Choroid plexus epithelial cell (primary cell): Measurements from ENCODE around the gene ARHGAP22.

ENCODE experiments used
- DNase-seq: peaks from one replicate; pipeline ENCODE4 v3.0.0-alpha.2; 2010; ENCODE audit warnings: low read depth
- H3K4me3 ChIP-seq: 2 replicates; pipeline ENCODE4 v1.5.1; 2011; ENCODE audit warnings: low read depth, mild to moderate bottlenecking, control low read depth, low read length, moderate library complexity
- TF ChIP-seq, protein P1 (sequence below): conservative IDR thresholded peaks from 2 replicates; pipeline ENCODE4 v1.5.1; 2011; ENCODE audit warnings: low read depth, mild to moderate bottlenecking, control low read depth, inconsistent platforms, low read length, moderate library complexity

ARHGAP22 gene

DNA sequence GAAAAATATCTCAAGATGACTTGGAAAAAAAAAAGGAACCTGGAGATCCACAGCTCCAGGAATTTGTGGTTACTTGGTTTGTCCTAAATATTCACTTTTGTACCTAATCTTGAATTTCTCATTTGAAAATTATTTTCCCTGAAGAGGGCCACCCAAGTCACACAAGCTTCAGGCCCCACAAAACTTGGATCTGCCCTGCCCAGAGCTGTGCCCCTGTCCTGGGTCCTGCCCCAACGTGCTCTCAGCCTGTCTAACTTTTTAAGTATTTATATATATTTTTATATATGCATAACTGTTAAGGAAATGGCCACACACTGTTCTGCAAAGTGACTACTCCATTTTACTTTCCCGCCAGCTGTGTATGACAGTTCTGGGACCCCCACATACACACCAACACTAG lies 123.5 kb downstream of the ARHGAP22 start:
- TF ChIP-seq, protein P1, sequence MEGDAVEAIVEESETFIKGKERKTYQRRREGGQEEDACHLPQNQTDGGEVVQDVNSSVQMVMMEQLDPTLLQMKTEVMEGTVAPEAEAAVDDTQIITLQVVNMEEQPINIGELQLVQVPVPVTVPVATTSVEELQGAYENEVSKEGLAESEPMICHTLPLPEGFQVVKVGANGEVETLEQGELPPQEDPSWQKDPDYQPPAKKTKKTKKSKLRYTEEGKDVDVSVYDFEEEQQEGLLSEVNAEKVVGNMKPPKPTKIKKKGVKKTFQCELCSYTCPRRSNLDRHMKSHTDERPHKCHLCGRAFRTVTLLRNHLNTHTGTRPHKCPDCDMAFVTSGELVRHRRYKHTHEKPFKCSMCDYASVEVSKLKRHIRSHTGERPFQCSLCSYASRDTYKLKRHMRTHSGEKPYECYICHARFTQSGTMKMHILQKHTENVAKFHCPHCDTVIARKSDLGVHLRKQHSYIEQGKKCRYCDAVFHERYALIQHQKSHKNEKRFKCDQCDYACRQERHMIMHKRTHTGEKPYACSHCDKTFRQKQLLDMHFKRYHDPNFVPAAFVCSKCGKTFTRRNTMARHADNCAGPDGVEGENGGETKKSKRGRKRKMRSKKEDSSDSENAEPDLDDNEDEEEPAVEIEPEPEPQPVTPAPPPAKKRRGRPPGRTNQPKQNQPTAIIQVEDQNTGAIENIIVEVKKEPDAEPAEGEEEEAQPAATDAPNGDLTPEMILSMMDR = no peak
- DNase-seq = no peak
- no peak overlapping the region for H3K4me3 ChIP-seq

DNA sequence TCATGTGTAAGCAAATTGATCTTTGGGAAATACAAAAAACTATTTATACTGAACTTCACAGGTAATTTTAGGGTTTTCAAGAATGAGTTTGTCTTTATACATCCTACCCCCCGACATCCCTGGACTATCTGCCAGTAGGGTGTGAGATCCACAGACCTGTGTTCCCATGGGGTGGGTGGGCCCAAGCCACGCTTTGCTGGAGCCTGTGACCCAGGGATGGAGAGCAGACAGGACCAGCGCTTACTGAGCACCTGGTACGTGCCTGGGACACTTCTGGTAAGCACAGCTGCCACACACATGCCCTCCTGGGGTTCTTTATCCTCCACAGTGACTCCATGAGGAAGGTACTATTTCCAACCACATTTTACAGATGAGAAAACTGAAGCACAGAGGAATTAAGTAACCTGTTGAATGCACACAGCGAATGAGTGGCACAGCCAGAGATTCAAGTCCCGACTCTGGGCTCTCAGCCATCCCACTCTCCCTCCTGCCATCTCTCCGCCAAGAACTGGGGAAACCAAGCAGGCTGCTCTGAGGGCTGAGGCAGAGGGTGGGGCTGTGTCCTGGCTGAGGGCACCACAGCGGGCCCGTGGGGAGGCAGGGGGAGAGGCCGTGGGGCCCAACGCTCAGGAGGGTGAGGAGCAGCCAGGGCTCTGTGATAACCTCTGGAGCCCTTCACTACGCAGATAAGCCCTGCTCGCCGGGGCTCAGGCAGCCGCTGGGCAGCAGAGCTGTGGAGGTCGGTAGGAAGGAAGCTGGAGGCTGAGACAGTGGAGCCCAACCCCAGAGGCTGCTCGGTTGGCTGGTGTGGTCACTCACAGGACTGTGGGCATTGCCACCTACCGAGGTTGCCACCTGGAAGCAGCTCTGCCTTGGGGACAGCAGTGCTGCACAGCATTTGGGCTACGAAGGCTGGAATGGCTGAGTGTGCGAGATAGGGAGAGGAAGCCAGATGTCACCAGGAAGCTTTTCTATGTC lies 124.2 kb downstream of the ARHGAP22 start:
- no peak for DNase-seq
- no peak overlapping the region for H3K4me3 ChIP-seq

DNA sequence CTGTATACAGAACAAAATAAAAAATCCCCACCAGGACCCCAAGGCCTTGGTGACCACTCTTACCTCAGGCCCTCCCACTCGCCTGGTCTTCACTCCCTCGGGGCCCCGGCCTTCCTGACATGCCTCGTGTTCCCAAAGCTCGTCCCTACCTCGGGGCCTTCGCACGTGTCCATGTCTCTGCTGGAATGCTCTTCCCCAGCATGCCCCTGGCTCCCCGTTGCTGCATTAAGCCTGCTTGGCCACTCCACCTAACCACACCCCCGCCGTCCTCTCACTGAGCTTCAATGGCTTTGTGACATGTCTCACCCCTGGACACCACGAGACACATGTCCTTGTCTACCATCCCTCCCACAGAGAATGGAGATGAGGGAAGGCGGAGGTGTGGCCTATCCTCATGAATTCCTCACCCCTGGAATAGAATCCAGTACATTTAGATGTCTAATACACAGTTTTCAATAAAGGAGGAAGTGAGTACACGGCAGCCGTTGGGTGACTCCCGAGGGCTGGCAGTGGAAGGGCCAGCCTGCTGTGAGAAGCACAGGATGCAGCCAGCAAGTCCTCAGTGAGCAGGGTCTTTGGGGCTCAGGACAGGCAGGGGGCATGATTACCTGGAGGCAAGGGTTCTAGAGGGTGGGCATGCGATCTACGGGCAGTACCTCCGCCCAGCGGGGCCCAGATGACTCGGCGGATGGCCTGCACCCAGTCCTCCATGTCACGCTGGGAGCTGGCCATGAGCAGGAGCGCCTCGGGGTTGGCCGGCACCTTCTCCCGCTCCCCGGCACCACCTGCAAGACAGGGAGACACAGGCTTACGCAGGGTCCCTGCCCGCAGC lies 125.7 kb downstream of the ARHGAP22 start:
- TF ChIP-seq, protein P1 = no peak
- H3K4me3 ChIP-seq = no peak overlapping the region
- no peak for DNase-seq

More for the DNA sequence above, 124.2 kb downstream of the ARHGAP22 start:
- TF ChIP-seq, protein P1 = no peak

DNA sequence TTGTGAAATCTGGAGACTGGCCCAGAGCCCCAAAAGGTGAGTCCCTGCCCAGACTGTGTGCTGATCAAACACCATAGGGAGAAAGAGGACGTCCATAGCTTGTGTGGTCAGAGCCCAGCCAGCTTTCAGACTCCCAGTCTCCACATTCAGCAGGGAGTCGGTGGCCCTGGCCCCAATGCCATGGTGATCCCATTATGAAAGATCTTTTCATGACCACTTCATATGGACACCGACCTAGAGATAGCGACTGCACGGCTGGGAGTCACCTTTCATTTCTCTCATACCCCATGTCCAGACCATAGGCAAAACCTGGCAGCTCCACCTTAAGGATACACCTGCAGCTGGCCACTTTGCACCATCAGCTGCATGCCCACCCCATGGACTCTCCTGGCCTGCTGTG lies 126.4 kb downstream of the ARHGAP22 start:
- no peak for DNase-seq
- H3K4me3 ChIP-seq = no peak overlapping the region
- TF ChIP-seq, protein P1 = no peak

DNA sequence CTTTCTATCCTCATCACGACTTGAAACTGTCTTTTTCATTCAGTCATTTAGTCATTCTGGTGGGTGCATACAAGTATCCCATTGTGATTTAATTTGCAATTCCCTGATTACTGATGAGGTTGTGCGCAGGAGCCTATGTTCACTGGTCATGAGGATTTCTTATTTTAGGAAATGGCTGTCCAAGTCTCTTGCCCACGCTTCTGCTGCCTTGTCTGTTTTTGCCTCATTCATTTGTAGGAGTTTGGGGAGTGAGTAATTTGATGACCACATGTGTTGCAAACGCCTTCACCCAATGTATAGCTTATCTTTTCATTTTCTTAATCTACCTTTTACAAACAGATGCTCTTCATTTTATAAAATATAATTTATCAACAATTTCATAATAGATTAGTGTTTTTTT lies 127.3 kb downstream of the ARHGAP22 start:
- TF ChIP-seq, protein P1 = no peak
- H3K4me3 ChIP-seq = no peak overlapping the region
- no peak for DNase-seq

DNA sequence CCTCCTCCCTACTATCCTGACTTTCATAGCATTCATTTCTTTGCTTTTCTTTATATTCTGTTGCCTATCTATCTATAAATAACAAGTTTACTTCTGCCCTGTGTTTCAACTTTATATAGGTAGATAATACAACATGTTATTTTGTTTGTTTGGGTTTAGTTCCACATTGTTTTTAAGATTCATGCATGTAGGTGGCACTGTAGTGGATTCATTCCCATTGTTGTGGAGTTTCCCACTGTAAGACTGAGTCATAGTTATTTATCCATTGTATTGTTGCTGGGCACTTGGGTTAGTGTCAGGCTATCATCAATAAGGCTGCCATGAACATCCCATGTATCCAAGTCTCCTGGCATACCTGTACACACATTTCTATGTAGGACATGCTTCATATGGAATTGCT lies 127.7 kb downstream of the ARHGAP22 start:
- TF ChIP-seq, protein P1 = no peak

More for the DNA sequence above, 127.7 kb downstream of the ARHGAP22 start:
- no peak overlapping the region for H3K4me3 ChIP-seq
- DNase-seq = no peak
